Measurements from ENCODE around the gene B4GALT1.
"Not testable (repeated sequence)": the region's sequence is repeated elsewhere in the genome, so short reads cannot be mapped to it uniquely, and the experiment has no call there.

B4GALT1 gene

GRCh38 chr9:33161589-33162132, 5.5 kb downstream of the B4GALT1 start:
- no peak for DNase-seq (ENCODE audit: low spot score)

GRCh38 chr9:33161011-33161588, 6.0 kb downstream of the B4GALT1 start:
- no peak for DNase-seq (ENCODE audit: low spot score)

GRCh38 chr9:33160446-33160845, 6.7 kb downstream of the B4GALT1 start:
- DNase-seq (ENCODE audit: low spot score) = not testable (repeated sequence)

GRCh38 chr9:33159777-33160127, 7.4 kb downstream of the B4GALT1 start:
- no peak for DNase-seq (ENCODE audit: low spot score)

GRCh38 chr9:33158843-33159776, 8.0 kb downstream of the B4GALT1 start:
- no peak for DNase-seq (ENCODE audit: low spot score)

GRCh38 chr9:33157960-33158842, 8.9 kb downstream of the B4GALT1 start:
- no peak for DNase-seq (ENCODE audit: low spot score)

- no peak for DNase-seq (ENCODE audit: low spot score)
Observed at GRCh38 chr9:33155393-33155792, 11.7 kb downstream of the B4GALT1 start.

- no peak for DNase-seq (ENCODE audit: low spot score)
Observed at GRCh38 chr9:33154371-33154770, 12.8 kb downstream of the B4GALT1 start.

GRCh38 chr9:33153666-33154065, 13.5 kb downstream of the B4GALT1 start:
- DNase-seq (ENCODE audit: low spot score) = no peak

- DNase-seq (ENCODE audit: low spot score) = no peak
Observed at GRCh38 chr9:33153001-33153400, 14.1 kb downstream of the B4GALT1 start.

- DNase-seq (ENCODE audit: low spot score) = no peak
Observed at GRCh38 chr9:33151601-33152000, 15.5 kb downstream of the B4GALT1 start.

GRCh38 chr9:33151007-33151557, 16.1 kb downstream of the B4GALT1 start:
- DNase-seq (ENCODE audit: low spot score) = no peak

GRCh38 chr9:33148367-33149014, 18.6 kb downstream of the B4GALT1 start:
- DNase-seq (ENCODE audit: low spot score) = no peak

GRCh38 chr9:33147416-33148169, 19.5 kb downstream of the B4GALT1 start:
- no peak for DNase-seq (ENCODE audit: low spot score)

GRCh38 chr9:33146298-33146697, 20.8 kb downstream of the B4GALT1 start:
- no peak for DNase-seq (ENCODE audit: low spot score)

GRCh38 chr9:33144551-33144950, 22.6 kb downstream of the B4GALT1 start:
- DNase-seq (ENCODE audit: low spot score) = no peak

GRCh38 chr9:33143241-33143661, 23.9 kb downstream of the B4GALT1 start:
- DNase-seq (ENCODE audit: low spot score) = no peak

- DNase-seq (ENCODE audit: low spot score) = no peak
Observed at GRCh38 chr9:33142535-33142934, 24.6 kb downstream of the B4GALT1 start.

- no peak for DNase-seq (ENCODE audit: low spot score)
Observed at GRCh38 chr9:33140401-33141360, 26.5 kb downstream of the B4GALT1 start.
